ENCODE measurements around the gene SIL1.

The SIL1 gene

GRCh38 chr5:138901716-138902115 is 296.5 kb downstream of the SIL1 start:
- DNase-seq (ENCODE audit: low spot score): no peak
- TF ChIP-seq CTCF (IDR thresholded peaks at IDR 0.05): no peak
- Histone ChIP-seq H3K27ac (no peak overlapping the region), H3K4me3 (no peak overlapping the region)

- DNase-seq (ENCODE audit: low spot score): no peak
- no peak overlapping the region for H3K4me3 ChIP-seq
- no peak for TF ChIP-seq CTCF (IDR thresholded peaks at IDR 0.05)
- no peak overlapping the region for H3K27ac ChIP-seq
Measured at GRCh38 chr5:138900281-138900965, 297.7 kb downstream of the SIL1 start.

GRCh38 chr5:138898742-138899141 is 299.4 kb downstream of the SIL1 start:
- DNase-seq (ENCODE audit: low spot score): no peak
- no peak for TF ChIP-seq CTCF (IDR thresholded peaks at IDR 0.05)
- Histone ChIP-seq H3K4me3 (no peak overlapping the region), H3K27ac (no peak overlapping the region)

- no peak for DNase-seq (ENCODE audit: low spot score)
- no peak overlapping the region for H3K27ac ChIP-seq
- no peak overlapping the region for H3K4me3 ChIP-seq
- TF ChIP-seq CTCF (IDR thresholded peaks at IDR 0.05): no peak
Measured at GRCh38 chr5:138898299-138898698, 299.9 kb downstream of the SIL1 start.
